GM19238 (cell line): ENCODE measurements around the gene CHMP1A.
A peak's percentile ranks its signal among the peaks of the same experiment; 100 is the strongest.

Experiments used
- DNase-seq: peaks from one replicate; pipeline ENCODE4 v3.0.0; 2011; ENCODE audit warnings: low spot score; ENCODE audit not compliant: insufficient read length

The CHMP1A gene

DNA sequence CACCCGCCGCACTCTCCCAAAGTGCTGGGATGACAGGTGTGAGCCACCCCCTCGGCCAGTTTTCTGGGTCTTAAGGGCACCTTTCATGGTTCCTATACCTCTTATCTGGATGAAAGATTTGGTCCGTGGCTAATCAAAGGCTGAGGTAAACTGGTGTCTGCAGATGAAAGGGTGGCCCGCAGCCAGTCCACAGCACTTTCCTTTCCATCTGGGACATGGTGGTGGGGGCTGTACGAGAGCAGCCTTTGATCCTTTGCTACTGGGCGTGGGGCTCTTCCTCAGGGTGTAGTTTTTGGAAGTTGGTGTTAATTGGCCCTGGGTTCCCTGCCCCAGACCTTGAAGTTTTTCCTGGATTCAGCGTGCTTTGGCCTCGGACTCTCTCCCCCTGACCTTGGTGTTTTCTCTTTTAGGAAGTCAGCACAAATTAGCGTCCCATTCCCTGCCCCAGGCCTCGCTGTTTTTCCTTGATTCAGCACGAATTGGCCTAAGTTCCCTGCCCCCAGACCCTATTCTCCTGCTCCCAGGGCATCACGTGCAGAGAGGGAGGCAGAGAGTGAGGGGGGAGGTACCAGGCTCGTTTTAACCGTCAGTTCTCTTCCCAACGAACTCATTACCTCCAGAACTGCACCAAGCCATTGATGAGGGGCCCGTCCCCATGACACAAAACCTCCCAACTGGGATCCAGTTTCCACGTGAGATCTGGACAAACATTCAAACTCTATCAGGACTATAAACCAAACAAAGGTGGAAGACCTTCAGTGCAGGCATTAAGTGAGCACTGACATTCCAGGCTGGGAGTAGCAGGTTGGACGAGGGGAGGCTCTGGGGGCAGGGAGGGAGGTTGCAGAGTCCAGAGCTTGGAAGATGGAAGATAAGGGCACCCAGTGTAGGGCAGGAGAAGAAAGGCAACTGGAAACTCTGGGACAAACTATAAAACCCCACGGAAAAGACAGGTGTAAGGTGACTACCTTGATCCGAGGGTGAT is 32.4 kb downstream of the CHMP1A start:
- DNase-seq: no peak

DNA sequence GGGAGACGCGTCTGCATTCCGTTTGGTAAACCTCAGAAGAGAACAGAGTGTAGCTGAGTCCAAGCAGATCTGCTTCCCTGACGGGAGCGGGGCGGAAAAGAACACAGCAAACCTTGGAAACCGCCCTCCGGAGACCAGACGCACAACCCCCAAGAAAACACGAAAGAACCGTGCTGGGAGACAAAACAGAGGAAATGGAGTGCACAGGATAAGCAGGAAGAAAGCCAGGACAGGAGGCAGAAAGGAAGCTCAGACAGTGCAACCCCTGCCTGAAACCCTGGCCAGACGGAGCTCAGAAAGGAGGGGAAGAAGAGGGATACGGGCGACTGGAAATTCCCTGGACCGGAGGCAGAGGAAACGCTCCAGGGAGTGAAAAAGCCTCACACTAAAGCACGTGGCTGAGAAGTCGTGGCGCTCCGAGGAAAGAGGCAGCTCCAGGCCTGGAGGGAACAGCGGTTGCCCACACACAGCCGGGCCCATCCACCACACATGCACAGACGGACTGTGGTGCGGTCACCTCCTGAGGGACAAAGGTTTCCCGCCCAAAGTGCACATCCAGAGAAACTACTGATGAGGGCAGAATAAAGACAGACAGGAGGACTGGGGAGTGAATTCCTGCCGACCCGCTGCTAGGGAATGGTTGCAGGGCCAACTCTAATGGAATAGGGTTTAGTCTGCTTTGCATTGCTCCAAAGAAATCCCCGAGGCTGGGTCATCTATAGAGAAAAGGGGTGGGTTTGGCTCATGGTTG is 33.8 kb downstream of the CHMP1A start:
- DNase-seq: no peak

DNA sequence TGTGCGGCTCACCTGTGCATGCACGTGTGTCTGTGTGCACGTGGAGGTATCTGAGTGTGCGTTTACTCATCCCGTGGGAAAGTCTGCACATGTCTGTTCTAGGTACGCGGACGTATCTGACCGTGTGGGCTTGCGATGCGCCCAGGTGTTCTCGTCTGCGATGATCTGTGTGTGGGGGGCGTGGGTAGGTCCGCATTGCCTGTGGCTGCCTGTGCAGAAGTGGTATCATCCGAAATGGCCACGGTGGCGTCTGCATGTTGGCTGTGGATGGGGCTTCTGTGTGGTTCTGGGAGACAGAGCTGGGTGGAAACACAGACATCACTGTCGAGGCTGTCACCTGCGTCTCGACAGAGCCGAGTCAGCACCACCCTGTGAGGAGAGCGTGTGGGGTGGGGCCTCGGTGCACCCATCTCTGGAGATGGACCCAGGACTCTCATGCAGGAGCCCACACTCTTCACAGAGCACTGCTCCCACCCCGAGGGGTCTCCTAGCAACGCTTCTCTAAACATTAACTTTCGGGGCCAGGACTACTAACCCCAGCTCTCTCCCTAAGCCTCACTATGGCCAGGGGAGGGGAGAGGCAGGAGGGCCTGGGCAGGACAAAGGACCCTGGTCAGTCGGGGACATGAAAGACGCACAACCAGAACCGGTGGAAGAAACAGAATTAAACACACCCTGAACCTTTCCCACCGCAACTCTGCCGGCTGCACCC is 35.7 kb downstream of the CHMP1A start:
- DNase-seq: no peak

GRCh38 chr16:89621136-89621697 is 36.3 kb downstream of the CHMP1A start:
- DNase-seq: no peak

GRCh38 chr16:89620406-89620841 is 37.1 kb downstream of the CHMP1A start:
- DNase-seq: no peak

GRCh38 chr16:89619840-89620239 is 37.7 kb downstream of the CHMP1A start:
- no peak for DNase-seq

GRCh38 chr16:89618109-89618998 is 39.2 kb downstream of the CHMP1A start:
- no peak for DNase-seq

GRCh38 chr16:89617036-89617435 is 40.5 kb downstream of the CHMP1A start:
- no peak for DNase-seq

GRCh38 chr16:89616623-89617022 is 40.9 kb downstream of the CHMP1A start:
- DNase-seq: no peak

DNA sequence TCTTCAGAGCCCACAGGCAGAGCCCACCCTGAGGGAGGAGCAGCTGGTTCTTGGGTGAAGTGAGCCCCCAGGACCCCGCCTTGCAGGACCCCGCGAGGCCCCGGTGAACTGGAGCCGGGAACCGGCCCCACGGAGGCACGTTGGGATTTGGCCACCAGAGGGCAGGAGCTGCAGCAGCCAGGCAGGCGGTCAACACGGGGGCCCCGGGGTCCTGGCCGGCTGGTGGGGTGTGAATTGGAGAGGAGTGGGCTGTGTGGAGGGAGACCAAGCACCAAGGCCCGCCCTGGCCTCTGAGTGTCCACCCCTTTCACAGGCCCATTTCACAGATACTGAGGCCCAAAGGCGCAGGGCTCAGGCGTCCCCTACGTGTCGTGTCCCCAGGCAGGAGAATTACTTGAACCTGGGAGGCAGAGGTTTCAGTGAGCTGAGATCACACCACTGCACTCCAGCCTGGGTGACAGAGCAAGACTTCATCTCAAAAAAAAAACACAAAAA is 41.9 kb downstream of the CHMP1A start:
- DNase-seq: peak; percentile 48

GRCh38 chr16:89615176-89615575 is 42.3 kb downstream of the CHMP1A start:
- no peak for DNase-seq

DNA sequence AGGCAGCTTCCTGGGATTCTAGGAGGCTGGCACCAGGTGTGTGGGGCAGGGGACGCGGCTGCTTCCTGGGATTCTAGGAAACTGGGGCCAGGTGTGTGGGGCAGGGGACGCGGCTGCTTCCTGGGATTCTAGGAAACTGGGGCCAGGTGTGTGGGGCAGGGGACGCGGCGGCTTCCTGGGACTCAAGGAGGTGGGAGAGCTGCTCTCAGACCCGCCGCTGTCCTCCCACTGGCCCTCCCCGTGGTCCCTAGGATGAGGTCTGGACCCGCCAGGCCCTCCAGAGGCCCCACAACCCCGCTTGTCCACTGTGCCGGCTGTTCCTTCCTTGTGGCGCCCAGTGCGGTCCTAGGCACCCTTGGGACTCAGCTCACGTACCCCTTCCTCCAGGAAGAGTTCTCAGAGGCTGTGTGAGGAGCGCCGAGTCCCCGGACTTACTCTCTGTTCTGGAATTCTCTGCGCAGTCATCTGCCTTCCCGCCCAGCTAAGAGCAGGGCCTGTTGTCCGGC is 43.5 kb downstream of the CHMP1A start:
- DNase-seq: no peak

GRCh38 chr16:89613231-89613953 is 44.1 kb downstream of the CHMP1A start, which contains the start of gene DPEP1:
Gene DPEP1, plus strand, starts transcription at chr16:89613642. Its CDS starts 16,769 bp downstream, at chr16:89630411.
- no peak for DNase-seq

GRCh38 chr16:89612415-89613166 is 44.9 kb downstream of the CHMP1A start:
- no peak for DNase-seq

- no peak for DNase-seq
These were observed 47.4 kb downstream of the CHMP1A start for GRCh38 chr16:89610108-89610453.

DNA sequence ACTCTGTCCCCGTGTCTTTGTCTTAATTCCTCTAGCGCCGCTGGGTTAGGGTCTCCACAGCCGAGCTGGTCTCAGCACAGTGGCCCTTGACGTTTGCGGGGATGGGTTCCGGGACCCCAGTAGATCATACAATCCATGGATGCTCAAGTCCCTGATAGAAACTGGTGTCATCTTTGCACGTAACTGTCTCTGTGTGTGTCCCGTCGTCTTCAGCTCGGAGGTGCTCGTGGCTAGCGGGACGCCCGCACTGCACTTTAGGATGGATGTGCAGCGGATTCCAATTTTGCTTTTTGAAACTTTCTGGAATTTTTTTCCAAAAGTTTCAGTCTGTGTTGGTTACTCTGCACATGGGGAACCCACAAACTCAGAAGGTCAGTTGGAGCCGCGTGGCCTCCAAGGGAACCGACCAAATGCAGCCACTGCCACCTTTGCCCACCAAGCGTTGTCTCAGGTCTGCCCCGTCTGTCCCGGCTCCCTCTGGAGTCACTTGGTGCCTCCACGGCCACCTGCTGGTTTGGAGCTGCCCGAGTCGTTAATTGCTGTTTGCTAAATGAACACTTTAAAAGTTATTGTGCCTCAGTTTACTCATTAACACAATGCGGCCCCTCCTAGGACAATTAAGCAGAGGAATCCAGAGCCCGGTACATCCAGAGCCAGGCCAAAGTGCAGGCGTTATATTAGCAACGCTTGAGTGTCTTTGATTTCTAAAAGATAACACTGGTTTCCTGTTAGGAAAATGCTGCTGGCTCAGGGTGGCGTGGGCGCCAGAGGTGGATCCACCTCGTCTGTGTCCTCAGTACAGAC is 49.4 kb downstream of the CHMP1A start:
- no peak for DNase-seq

GRCh38 chr16:89607453-89607852 is 50.1 kb downstream of the CHMP1A start:
- no peak for DNase-seq

- no peak for DNase-seq
These were observed 51.5 kb downstream of the CHMP1A start for GRCh38 chr16:89606006-89606405.
